HG03064 (cell line): Measurements from ENCODE around the gene CDH5.
"Not testable (repeated sequence)": the region's sequence is repeated elsewhere in the genome, so short reads cannot be mapped to it uniquely, and the experiment has no call there.

Source experiments
- ATAC-seq: cut with Tn5 transposase; IDR thresholded peaks from one replicate; pipeline ENCODE4 v1.9.1; 2021; ENCODE audit warnings: low read depth; ENCODE audit not compliant: unreplicated experiment

CDH5 gene

DNA sequence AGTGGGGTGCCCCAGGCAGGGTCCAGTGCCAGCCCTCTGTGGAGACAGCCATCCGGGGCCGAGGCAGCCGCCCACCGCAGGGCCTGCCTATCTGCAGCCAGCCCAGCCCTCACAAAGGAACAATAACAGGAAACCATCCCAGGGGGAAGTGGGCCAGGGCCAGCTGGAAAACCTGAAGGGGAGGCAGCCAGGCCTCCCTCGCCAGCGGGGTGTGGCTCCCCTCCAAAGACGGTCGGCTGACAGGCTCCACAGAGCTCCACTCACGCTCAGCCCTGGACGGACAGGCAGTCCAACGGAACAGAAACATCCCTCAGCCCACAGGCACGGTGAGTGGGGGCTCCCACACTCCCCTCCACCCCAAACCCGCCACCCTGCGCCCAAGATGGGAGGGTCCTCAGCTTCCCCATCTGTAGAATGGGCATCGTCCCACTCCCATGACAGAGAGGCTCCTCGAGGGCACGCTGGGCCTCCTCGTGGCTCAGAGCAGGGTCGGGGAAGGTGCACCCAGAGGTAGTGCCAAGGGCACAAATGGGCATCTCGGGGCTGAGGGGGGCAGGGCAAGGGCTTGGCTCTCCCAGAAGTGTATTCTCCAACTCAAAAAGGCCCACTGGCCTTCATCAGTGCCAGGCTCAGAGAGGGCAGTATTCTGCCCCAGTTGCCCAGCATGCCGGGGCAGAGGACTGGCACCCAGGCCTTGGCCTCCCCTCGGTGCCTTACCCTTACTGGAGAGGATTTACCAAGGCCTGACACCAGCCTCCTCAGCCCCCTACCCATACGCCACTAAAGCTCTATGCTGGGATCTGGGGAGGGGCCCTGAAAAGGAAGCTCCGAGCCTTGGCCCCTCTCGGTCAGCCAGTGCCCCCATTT lies at the start of gene CDH5:
TSS of gene CDH5 (plus strand) at position 259 of the 867 bp plus-strand sequence. CDS start 12,647 bp downstream, outside the sequence.
- ATAC-seq: no peak

DNA sequence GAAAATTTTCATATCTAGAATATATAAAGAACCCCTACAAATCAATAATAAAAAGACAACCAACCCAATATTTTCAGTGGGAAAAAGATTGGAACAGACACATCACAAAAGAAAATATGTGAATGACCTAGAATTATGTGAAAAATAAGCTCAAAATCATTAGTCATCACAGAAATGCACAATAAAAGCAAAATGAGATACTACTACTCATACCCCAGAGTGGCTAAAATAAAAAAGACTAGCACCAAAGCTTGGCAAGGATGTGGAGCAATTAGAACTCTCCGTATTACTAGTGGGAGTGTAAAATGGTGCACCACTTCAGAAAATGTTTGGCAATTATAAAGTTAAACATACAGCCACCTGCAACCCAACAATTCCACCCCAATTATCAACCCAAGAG lies 48.0 kb upstream of the CDH5 start:
- no peak for ATAC-seq

DNA sequence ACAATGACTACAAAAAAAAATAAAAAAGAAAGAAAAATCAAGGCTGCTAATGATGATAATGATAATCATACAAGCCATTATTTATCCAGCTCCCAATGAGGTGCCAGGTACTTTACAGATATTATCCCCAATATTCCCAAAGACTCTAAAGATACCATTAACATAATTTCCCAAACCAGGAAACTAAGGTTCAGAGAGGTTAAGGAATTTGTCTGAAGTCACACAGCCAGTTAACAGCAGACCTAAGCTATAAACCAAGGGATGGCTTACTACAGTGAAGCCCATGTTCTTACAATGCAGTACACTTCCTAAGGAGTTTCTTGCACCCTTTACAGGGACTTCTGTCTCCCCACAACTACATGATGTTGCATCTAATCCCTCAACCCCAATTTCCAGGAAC lies 45.7 kb upstream of the CDH5 start:
- ATAC-seq: no peak

DNA sequence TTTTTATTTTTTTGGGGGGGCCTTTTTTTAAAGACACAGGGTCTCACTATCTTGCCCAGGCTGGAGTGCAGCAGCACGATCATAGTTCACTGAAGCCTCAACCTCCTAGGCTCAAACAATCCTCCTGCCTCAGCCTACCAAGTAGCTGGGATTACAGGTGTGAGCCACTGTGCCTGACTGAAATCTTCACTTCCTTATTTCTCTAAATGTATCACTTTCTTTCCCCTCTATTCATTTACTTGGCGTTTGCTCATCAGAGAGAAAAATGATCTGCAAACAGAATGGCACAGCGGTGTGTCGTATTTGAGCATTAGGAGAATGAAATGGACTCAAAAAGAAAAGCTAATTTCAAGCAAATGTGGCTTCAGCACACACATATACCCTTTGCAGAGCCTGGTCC lies 44.3 kb upstream of the CDH5 start:
- ATAC-seq: no peak

GRCh38 chr16:66324815-66325515 lies 41.5 kb upstream of the CDH5 start:
- no peak for ATAC-seq

DNA sequence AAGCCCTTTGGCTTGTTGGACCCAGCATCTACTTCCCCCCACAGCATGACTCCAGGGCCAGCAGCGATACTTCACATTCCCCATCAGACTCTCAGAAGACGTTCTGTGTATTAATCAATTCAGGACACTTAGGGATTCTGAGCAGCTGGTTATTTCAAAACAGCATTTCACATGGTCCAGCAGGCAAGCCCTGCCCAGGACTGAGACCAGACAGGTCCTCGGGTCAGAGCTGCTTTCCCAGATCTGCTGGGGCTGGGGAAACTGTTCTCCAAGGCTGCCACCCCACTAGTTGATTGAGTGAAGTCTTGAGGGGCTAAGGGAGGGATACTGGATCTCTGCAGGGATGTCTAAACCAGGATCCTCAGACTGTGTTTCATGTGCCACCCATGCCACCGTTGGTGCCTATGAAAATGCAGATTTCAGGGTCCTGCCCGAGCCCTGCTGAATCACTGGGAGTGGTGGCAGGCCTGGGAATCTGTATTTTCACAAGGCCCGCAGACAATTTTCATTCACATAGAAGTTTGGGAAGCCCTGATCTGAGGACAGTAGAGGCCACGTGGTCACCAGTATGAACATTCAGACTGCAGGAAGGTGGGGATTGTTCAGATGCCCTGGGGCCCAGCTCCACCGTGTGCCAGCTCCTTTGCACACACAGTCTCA lies 40.6 kb upstream of the CDH5 start:
- no peak for ATAC-seq

GRCh38 chr16:66326991-66327513 lies 39.4 kb upstream of the CDH5 start:
- no peak for ATAC-seq

- ATAC-seq: no peak
Observed at GRCh38 chr16:66328282-66328681, 38.2 kb upstream of the CDH5 start.

DNA sequence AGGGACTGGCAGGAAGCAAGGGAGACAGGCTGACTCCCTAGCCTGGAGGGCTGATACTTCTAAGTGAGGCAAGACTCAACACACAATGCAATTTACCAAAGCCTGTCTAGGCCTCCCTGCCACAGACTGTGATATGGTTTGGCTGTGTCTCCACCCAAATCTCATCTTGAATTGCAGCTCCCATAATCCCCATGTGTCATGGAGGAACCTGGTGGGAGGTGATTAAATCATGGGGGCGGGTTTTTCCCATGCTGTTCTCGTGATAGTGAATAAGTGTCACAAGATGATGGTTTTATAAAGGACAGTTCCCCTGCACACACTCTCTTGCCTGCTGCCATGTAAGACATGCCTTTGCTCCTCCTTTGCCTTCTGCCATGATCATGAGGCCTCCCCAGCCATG lies 35.0 kb upstream of the CDH5 start:
- ATAC-seq: not testable (repeated sequence)

GRCh38 chr16:66332634-66333610 lies 33.6 kb upstream of the CDH5 start:
- ATAC-seq: no peak

- ATAC-seq: no peak
Observed at GRCh38 chr16:66334853-66335574, 31.5 kb upstream of the CDH5 start.

DNA sequence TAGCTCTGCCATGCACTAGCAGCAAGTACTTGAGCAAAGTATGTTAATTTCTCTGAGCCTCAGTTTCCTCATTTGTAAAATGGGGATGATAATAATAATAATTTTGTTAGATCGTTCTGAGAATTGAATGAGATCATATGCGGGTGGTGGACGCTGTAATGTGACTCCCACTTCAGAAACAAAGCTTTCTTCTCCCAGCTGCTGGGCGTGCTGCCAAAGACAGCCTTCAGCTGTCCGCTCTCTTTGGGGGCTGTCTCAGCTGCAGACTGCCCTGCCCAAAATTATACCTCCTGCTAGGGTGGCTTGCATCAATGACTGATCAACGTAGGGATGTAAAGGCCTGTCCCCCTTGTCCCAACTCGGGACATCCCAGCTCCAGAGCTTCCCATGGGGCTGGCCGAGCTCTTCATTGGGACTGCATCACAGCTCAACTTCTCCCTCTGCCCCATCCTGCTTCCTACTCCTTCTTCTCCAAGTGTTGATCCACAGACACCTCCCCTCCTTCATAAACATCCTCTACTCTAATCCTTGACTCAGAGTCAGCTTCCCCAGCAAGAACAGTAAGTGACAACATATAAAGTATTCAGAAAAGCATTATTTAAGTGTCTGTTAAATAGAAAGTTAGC lies 30.7 kb upstream of the CDH5 start:
- no peak for ATAC-seq

GRCh38 chr16:66337463-66338188 lies 28.9 kb upstream of the CDH5 start:
- ATAC-seq: no peak

GRCh38 chr16:66342294-66342900 lies 24.1 kb upstream of the CDH5 start:
- ATAC-seq: no peak

- ATAC-seq: no peak
Observed at GRCh38 chr16:66344533-66345145, 21.9 kb upstream of the CDH5 start.

GRCh38 chr16:66346221-66346620 lies 20.3 kb upstream of the CDH5 start:
- no peak for ATAC-seq

- ATAC-seq: no peak
Observed at GRCh38 chr16:66352304-66352703, 14.2 kb upstream of the CDH5 start.
